Liver (tissue), 9 donors: ENCODE data around the gene TNS1. TPM values are rescaled to one million over a fixed set of nuclear protein-coding genes. Genes with fewer than 3 reads are reported as not detected.

Experiments used
- DNase-seq: peaks from one replicate; pipeline ENCODE4 v3.0.0-alpha.2; 2017; ENCODE audit warnings: low spot score
- H3K27ac ChIP-seq, 2 donors: one replicate each; pipeline ENCODE4 v1.7.0; 2013; ENCODE audit warnings: inconsistent platforms in 2 of 2, low read length in 2 of 2, control low read depth in 1 of 2, low read depth in 1 of 2, mild to moderate bottlenecking in 1 of 2
- H3K27me3 ChIP-seq, 4 donors: one replicate each; pipeline versions ENCODE4 v1.6.1 to v1.7.0; 2013; ENCODE audit warnings: low read length in 3 of 4, inconsistent platforms in 1 of 4, mild to moderate bottlenecking in 1 of 4, moderate library complexity in 1 of 4; ENCODE audit not compliant: control insufficient read depth in 4 of 4, insufficient read depth in 4 of 4
- H3K36me3 ChIP-seq, 4 donors: one replicate each; pipeline versions ENCODE4 v1.6.1 to v1.7.0; 2013; ENCODE audit warnings: low read length in 3 of 4, mild to moderate bottlenecking in 3 of 4, low read depth in 1 of 4, moderate library complexity in 1 of 4; ENCODE audit not compliant: control insufficient read depth in 4 of 4, insufficient read depth in 3 of 4
- H3K4me1 ChIP-seq, 4 donors: one replicate each; pipeline versions ENCODE4 v1.6.1 to v1.7.0; 2013; ENCODE audit warnings: low read length in 3 of 4, mild to moderate bottlenecking in 3 of 4, moderate library complexity in 1 of 4; ENCODE audit not compliant: control insufficient read depth in 4 of 4, insufficient read depth in 4 of 4
- H3K4me3 ChIP-seq, 3 donors: one replicate each; pipeline versions ENCODE4 v1.6.1 to v1.7.0; 2013; ENCODE audit warnings: low read length in 3 of 3, control low read depth in 1 of 3, low read depth in 1 of 3, mild to moderate bottlenecking in 1 of 3
- H3K9ac ChIP-seq, 2 donors: one replicate each; pipeline ENCODE4 v1.7.0; 2013; ENCODE audit warnings: low read length in 2 of 2, mild to moderate bottlenecking in 2 of 2, moderate library complexity in 2 of 2, control low read depth in 1 of 2, low read depth in 1 of 2
- H3K9me3 ChIP-seq, 4 donors: one replicate each; pipeline versions ENCODE4 v1.6.1 to v1.7.0; 2013; ENCODE audit warnings: low read length in 3 of 4; ENCODE audit not compliant: control insufficient read depth in 4 of 4
- FOXA1 ChIP-seq: IDR thresholded peaks from 2 replicates; pipeline ENCODE4 v1.6.1; 2016; ENCODE audit warnings: antibody characterized with exemption
- FOXA2 ChIP-seq: IDR thresholded peaks from 2 replicates; pipeline ENCODE4 v1.6.1; 2016; ENCODE audit warnings: antibody characterized with exemption
- GABPA ChIP-seq, 2 donors: IDR thresholded peaks in 1 of 2; conservative IDR thresholded peaks in 1 of 2; 2 replicates each; pipeline ENCODE4 v1.6.1; 2016; ENCODE audit warnings: antibody characterized with exemption in 2 of 2, mild to moderate bottlenecking in 1 of 2, moderate library complexity in 1 of 2
- HNF4A ChIP-seq, 2 donors: conservative IDR thresholded peaks; 2 replicates each; pipeline ENCODE4 v1.6.1; 2016; ENCODE audit warnings: antibody characterized with exemption in 2 of 2, mild to moderate bottlenecking in 2 of 2
- HNF4G ChIP-seq: IDR thresholded peaks from 2 replicates; pipeline ENCODE4 v1.6.1; 2016; ENCODE audit warnings: antibody characterized with exemption
- JUND ChIP-seq, 2 donors: IDR thresholded peaks; 2 replicates each; pipeline ENCODE4 v1.6.1; 2016; ENCODE audit warnings: antibody characterized with exemption in 2 of 2
- NR2F2 ChIP-seq: IDR thresholded peaks from 2 replicates; pipeline ENCODE4 v1.6.1; 2016; ENCODE audit warnings: antibody characterized with exemption
- RXRA ChIP-seq, 2 donors: IDR thresholded peaks; 2 replicates each; pipeline ENCODE4 v1.6.1; 2017 to 2018; ENCODE audit warnings: antibody characterized with exemption in 2 of 2, mild to moderate bottlenecking in 1 of 2
- SP1 ChIP-seq: IDR thresholded peaks from 2 replicates; pipeline ENCODE4 v1.6.1; 2018; ENCODE audit warnings: antibody characterized with exemption, mild to moderate bottlenecking
- TAF1 ChIP-seq: conservative IDR thresholded peaks from 2 replicates; pipeline ENCODE4 v1.6.1; 2016; ENCODE audit warnings: antibody characterized with exemption, mild to moderate bottlenecking
- YY1 ChIP-seq: IDR thresholded peaks from 2 replicates; pipeline ENCODE4 v1.6.1; 2016; ENCODE audit warnings: antibody characterized with exemption, mild to moderate bottlenecking
- WGBS: extraction: QIAGEN DNeasy Blood & Tissue Kit; methylation state at CpG from one replicate; pipeline ENCODE4 v1.1.7; 2013; 5-methylcytosine and 5-hydroxymethylcytosine counted together
- polyA plus RNA-seq, 2 donors: library from polyadenylated mRNA; stranded (reverse) in 1 of 2; unstranded in 1 of 2; fragments of 200-250 nt in 1 of 2; fragments of >200 nt in 1 of 2; fragmentation: Nextera tagmentation in 1 of 2; extraction: Ambion mirVana in 1 of 2; gene quantifications; one replicate each; pipeline versions ENCODE4 v1.2.1 to v1.2.3, GENCODE V29; 2013 to 2015
- total RNA-seq, 2 donors: library from RNA; depleted of rRNA; stranded (reverse); fragments of >200 nt; gene quantifications; one replicate each; pipeline ENCODE4 v1.2.3, GENCODE V29; 2014
- TF ChIP-seq, protein P1 (sequence below): IDR thresholded peaks from 2 replicates; pipeline ENCODE4 v1.6.1; 2016; ENCODE audit warnings: antibody characterized with exemption, mild to moderate bottlenecking
- TF ChIP-seq, protein P2 (sequence below): IDR thresholded peaks from 2 replicates; pipeline ENCODE4 v1.6.1; 2016; ENCODE audit warnings: antibody characterized with exemption
- TF ChIP-seq, protein P3 (sequence below): IDR thresholded peaks from 2 replicates; pipeline ENCODE4 v1.6.1; 2016; ENCODE audit warnings: antibody characterized with exemption
- TF ChIP-seq, protein P4 (sequence below): IDR thresholded peaks from 2 replicates; pipeline ENCODE4 v1.6.1; 2016; ENCODE audit warnings: antibody characterized with exemption
- TF ChIP-seq, protein P5 (sequence below): fragments of 150-350 bp; IDR thresholded peaks from 2 replicates; pipeline ENCODE4 v1.5.1; 2017; ENCODE audit warnings: improper control_type of control experiment, low read depth, low read length; ENCODE audit not compliant: missing input control
- donor health status: healthy.
- donor health status: healthy.
- donor health status: healthy.
- donor health status: healthy.
- donor health status: healthy.

Gene TNS1
- total and polyA plus RNA-seq, 4 donors: 16.3 to 128 (median 57.3) TPM

DNA sequence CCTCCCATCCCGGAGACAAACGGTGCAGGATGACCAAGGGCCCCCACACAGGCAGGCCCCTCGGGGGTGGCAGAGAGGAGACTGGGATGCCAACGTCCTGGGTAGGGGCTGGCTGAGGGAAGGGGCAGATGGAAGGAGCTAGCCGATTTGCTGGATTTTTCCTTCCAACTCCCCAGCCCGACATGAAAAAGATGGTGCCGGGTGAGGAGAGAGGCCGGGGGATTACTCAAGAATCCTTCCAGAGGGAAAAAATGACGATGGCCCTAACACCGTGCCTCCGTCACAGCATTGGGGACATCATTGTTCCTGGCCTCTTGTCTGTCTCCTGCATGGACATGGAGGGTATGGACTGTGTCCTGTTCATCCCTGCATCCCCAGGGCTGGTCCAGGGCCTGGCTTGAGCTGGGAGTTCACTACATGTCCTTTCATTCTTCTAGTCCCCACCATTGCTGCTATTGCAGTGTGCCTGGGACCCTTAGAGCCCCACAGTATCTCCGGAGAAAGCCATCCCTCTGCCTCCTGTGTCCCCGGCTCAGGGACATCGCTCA lies 217.7 kb downstream of the TNS1 start:
- Histone ChIP-seq H3K9me3 (no peaks in the 10 kb centered on the region), H3K4me1 (no peaks in the 10 kb centered on the region), H3K27ac (no peak overlapping the region), H3K36me3 (no peaks in the 10 kb centered on the region), H3K9ac (no peak overlapping the region), H3K27me3 (no peaks in the 10 kb centered on the region), H3K4me3 (no peak overlapping the region)
- WGBS: 67% methylated on average over 14 of the region's 14 CpGs
- no peak for DNase-seq
- TF ChIP-seq FOXA2 (no peak), RXRA (IDR thresholded peaks at IDR 0.05) (no peak), GABPA (IDR thresholded peaks at IDR 0.05 in 1 of 2, conservative IDR thresholded peaks at IDR 0.05 in 1 of 2) (no peak), TAF1 (no peak), FOXA1 (no peak), YY1 (no peak), HNF4G (no peak), HNF4A (conservative IDR thresholded peaks at IDR 0.05) (no peak), JUND (IDR thresholded peaks at IDR 0.05) (no peak)
- TF ChIP-seq, protein P1, sequence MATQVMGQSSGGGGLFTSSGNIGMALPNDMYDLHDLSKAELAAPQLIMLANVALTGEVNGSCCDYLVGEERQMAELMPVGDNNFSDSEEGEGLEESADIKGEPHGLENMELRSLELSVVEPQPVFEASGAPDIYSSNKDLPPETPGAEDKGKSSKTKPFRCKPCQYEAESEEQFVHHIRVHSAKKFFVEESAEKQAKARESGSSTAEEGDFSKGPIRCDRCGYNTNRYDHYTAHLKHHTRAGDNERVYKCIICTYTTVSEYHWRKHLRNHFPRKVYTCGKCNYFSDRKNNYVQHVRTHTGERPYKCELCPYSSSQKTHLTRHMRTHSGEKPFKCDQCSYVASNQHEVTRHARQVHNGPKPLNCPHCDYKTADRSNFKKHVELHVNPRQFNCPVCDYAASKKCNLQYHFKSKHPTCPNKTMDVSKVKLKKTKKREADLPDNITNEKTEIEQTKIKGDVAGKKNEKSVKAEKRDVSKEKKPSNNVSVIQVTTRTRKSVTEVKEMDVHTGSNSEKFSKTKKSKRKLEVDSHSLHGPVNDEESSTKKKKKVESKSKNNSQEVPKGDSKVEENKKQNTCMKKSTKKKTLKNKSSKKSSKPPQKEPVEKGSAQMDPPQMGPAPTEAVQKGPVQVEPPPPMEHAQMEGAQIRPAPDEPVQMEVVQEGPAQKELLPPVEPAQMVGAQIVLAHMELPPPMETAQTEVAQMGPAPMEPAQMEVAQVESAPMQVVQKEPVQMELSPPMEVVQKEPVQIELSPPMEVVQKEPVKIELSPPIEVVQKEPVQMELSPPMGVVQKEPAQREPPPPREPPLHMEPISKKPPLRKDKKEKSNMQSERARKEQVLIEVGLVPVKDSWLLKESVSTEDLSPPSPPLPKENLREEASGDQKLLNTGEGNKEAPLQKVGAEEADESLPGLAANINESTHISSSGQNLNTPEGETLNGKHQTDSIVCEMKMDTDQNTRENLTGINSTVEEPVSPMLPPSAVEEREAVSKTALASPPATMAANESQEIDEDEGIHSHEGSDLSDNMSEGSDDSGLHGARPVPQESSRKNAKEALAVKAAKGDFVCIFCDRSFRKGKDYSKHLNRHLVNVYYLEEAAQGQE: no peak
- TF ChIP-seq, protein P2, sequence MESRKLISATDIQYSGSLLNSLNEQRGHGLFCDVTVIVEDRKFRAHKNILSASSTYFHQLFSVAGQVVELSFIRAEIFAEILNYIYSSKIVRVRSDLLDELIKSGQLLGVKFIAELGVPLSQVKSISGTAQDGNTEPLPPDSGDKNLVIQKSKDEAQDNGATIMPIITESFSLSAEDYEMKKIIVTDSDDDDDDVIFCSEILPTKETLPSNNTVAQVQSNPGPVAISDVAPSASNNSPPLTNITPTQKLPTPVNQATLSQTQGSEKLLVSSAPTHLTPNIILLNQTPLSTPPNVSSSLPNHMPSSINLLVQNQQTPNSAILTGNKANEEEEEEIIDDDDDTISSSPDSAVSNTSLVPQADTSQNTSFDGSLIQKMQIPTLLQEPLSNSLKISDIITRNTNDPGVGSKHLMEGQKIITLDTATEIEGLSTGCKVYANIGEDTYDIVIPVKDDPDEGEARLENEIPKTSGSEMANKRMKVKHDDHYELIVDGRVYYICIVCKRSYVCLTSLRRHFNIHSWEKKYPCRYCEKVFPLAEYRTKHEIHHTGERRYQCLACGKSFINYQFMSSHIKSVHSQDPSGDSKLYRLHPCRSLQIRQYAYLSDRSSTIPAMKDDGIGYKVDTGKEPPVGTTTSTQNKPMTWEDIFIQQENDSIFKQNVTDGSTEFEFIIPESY: no peak
- TF ChIP-seq, protein P3, sequence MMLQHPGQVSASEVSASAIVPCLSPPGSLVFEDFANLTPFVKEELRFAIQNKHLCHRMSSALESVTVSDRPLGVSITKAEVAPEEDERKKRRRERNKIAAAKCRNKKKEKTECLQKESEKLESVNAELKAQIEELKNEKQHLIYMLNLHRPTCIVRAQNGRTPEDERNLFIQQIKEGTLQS: no peak
- TF ChIP-seq, protein P4, sequence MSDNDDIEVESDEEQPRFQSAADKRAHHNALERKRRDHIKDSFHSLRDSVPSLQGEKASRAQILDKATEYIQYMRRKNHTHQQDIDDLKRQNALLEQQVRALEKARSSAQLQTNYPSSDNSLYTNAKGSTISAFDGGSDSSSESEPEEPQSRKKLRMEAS: no peak
- TF ChIP-seq, protein P5, sequence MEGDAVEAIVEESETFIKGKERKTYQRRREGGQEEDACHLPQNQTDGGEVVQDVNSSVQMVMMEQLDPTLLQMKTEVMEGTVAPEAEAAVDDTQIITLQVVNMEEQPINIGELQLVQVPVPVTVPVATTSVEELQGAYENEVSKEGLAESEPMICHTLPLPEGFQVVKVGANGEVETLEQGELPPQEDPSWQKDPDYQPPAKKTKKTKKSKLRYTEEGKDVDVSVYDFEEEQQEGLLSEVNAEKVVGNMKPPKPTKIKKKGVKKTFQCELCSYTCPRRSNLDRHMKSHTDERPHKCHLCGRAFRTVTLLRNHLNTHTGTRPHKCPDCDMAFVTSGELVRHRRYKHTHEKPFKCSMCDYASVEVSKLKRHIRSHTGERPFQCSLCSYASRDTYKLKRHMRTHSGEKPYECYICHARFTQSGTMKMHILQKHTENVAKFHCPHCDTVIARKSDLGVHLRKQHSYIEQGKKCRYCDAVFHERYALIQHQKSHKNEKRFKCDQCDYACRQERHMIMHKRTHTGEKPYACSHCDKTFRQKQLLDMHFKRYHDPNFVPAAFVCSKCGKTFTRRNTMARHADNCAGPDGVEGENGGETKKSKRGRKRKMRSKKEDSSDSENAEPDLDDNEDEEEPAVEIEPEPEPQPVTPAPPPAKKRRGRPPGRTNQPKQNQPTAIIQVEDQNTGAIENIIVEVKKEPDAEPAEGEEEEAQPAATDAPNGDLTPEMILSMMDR: no peak

DNA sequence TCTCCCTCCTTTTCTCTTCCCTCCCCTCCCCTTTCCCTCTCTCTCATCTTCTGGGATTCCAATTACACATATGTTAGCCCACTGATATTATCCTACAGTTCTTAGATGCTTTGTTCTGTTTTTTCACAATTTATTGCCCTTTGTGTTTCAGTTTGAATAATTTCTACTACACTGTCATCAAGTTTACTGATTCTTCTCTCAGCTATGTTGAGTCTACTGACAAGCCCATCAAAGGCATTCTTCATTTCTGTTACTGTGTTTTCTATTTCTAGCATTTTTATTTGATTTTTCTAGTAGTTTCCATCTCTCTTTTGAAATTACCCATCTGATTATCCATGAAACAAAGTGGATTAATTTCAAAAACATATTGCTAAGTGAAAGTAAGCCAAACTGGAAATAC lies 219.6 kb downstream of the TNS1 start:
- Histone ChIP-seq H3K27ac (no peak overlapping the region), H3K36me3 (no peaks in the 10 kb centered on the region), H3K4me3 (no peak overlapping the region), H3K9me3 (no peaks in the 10 kb centered on the region), H3K9ac (no peak overlapping the region), H3K27me3 (no peaks in the 10 kb centered on the region), H3K4me1 (no peaks in the 10 kb centered on the region)
- TF ChIP-seq JUND (IDR thresholded peaks at IDR 0.05): no peak
- TF ChIP-seq FOXA1: no peak
- no peak for TF ChIP-seq SP1
- TF ChIP-seq NR2F2: no peak
- no peak for DNase-seq
